ENCODE measurements around the gene ZC3H7B.

GRCh38 chr22:41367680-41368542, 66.6 kb downstream of the ZC3H7B start:
- TF ChIP-seq EP300 (IDR thresholded peaks at IDR 0.05) (no peak), CTCF (IDR thresholded peaks at IDR 0.05) (peak in 1 of 4 experiments; percentile 1), POLR2A (IDR thresholded peaks at IDR 0.05) (peak in 1 of 2 donors; percentile 16)
